ENCODE data around the gene CCL21.

DNA sequence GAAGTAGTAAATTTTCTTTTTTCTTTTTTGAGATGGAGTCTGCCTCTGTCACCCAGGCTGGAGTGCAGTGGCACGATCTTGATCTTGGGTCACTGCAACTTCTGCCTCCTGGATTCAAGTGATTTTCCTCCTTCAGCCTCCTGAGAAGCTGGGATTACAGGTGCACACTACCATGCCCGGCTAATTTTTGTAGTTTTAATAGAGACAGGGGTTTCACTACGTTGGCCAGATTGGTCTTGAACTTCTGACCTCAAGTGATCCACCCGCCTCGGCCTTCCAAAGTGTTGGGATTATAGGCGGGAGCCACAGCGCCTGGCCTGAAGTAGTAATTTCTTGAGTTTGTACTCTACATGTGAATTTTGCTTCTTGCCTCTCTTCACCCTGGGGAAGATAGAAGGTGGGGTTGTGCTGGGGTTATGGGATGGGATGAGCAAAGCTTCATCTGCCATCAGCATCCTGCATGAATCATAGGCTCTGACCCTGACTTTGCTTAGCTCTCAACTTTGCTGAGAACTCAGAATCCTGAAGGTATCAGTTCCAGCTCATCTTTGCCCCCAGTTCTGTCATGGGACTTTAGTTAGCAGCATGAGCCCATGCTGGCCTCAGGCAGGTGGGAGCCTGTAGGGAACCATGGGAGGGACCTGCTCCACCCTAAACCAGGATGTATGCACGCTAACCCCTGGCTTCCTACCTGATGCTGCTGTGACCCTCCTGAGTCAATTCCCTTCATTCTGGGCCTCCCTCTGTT is 9.3 kb upstream of the CCL21 start:
- TF ChIP-seq, protein P1, sequence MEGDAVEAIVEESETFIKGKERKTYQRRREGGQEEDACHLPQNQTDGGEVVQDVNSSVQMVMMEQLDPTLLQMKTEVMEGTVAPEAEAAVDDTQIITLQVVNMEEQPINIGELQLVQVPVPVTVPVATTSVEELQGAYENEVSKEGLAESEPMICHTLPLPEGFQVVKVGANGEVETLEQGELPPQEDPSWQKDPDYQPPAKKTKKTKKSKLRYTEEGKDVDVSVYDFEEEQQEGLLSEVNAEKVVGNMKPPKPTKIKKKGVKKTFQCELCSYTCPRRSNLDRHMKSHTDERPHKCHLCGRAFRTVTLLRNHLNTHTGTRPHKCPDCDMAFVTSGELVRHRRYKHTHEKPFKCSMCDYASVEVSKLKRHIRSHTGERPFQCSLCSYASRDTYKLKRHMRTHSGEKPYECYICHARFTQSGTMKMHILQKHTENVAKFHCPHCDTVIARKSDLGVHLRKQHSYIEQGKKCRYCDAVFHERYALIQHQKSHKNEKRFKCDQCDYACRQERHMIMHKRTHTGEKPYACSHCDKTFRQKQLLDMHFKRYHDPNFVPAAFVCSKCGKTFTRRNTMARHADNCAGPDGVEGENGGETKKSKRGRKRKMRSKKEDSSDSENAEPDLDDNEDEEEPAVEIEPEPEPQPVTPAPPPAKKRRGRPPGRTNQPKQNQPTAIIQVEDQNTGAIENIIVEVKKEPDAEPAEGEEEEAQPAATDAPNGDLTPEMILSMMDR (IDR thresholded peaks at IDR 0.05; ENCODE audit: borderline replicate concordance, extremely low read depth, low read length, poor library complexity, severe bottlenecking) = no peak
- no peak for TF ChIP-seq EZH2 (IDR thresholded peaks at IDR 0.05; ENCODE audit: borderline replicate concordance, low read depth, low read length, severe bottlenecking)
